Calu3 (cell line): ENCODE results near the gene NAV1. TPM values are rescaled to one million over a fixed set of nuclear protein-coding genes. Genes with fewer than 3 reads are reported as not detected.
"Not testable (repeated sequence)": the region's sequence is repeated elsewhere in the genome, so short reads cannot be mapped to it uniquely, and the experiment has no call there.

Experiments used
- BruUV-seq: library from RNA; stranded (reverse); fragments of 400-500 nt; replicated peaks from 2 replicates; lab custom pipeline; 2021; lab: Mats Ljungman, UMichigan
- CTCF ChIA-PET: fragments of 300-600 bp; sonication (Branson Sonifier 250); formaldehyde crosslinking; loops from one replicate; lab custom pipeline; 2022; ENCODE audit warnings: antibody characterized with exemption; lab: Charles Lee
- DNase-seq: peaks from one replicate; pipeline ENCODE4 v3.0.0; 2022
- H3K27ac Mint-ChIP-seq: one replicate; pipeline ENCODE4 v1.8.0; 2022; ENCODE audit warnings: mixed read lengths; ENCODE audit not compliant: unreplicated experiment
- H3K27me3 Mint-ChIP-seq: one replicate; pipeline ENCODE4 v1.8.0; 2022; ENCODE audit warnings: mixed read lengths; ENCODE audit not compliant: unreplicated experiment
- H3K36me3 Mint-ChIP-seq: one replicate; pipeline ENCODE4 v1.8.0; 2022; ENCODE audit warnings: mild to moderate bottlenecking, moderate library complexity, mixed read lengths; ENCODE audit not compliant: insufficient read depth, unreplicated experiment
- H3K4me1 Mint-ChIP-seq: one replicate; pipeline ENCODE4 v1.8.0; 2022; ENCODE audit warnings: mild to moderate bottlenecking, low read depth, mixed read lengths; ENCODE audit not compliant: unreplicated experiment
- H3K4me3 Mint-ChIP-seq: one replicate; pipeline ENCODE4 v1.8.0; 2022; ENCODE audit warnings: mild to moderate bottlenecking, low read depth, moderate library complexity, mixed read lengths; ENCODE audit not compliant: unreplicated experiment
- H3K9me3 Mint-ChIP-seq: one replicate; pipeline ENCODE4 v1.8.0; 2022; ENCODE audit warnings: low read depth, mixed read lengths; ENCODE audit not compliant: unreplicated experiment
- intact Hi-C: fragments of 100-400 bp; cut with micrococcal nuclease; formaldehyde crosslinking; loops from one replicate; pipeline ENCODE4 v1.10.0; 2022; ENCODE audit not compliant: unreplicated experiment
- total RNA-seq: library from RNA; stranded (reverse); gene quantifications from 2 replicates; pipeline ENCODE4 v1.2.3, GENCODE V29; 2022
- TF ChIP-seq, protein P1 (sequence below): fragments of 200-600 bp; IDR thresholded peaks from one replicate; pipeline ENCODE4 v1.8.0; 2022; ENCODE audit warnings: antibody characterized with exemption; ENCODE audit not compliant: unreplicated experiment

NAV1 gene
- total RNA-seq, 1 experiment from 2014 or later, result 24.8 TPM

DNA sequence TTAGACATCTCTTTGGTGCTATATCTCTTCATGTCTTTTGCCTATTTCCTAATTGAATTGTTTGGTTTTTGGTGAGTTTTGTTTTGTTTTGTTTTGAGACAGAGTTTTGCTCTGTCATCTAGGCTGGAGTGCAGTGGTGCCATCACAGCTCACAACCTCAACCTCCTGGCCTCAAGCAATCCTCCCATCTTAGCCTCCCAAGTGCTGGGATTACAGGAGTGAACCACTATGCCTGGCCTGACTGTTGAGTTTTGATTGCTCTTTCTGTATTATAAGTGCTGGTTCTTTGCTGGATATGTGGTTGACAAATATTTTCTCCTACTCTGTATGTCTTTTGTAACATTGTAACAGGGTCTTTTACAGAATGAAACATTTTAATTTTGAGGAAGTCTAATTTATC is 38.0 kb downstream of the NAV1 start:
- DNase-seq, result no peak
- TF ChIP-seq, protein P1, sequence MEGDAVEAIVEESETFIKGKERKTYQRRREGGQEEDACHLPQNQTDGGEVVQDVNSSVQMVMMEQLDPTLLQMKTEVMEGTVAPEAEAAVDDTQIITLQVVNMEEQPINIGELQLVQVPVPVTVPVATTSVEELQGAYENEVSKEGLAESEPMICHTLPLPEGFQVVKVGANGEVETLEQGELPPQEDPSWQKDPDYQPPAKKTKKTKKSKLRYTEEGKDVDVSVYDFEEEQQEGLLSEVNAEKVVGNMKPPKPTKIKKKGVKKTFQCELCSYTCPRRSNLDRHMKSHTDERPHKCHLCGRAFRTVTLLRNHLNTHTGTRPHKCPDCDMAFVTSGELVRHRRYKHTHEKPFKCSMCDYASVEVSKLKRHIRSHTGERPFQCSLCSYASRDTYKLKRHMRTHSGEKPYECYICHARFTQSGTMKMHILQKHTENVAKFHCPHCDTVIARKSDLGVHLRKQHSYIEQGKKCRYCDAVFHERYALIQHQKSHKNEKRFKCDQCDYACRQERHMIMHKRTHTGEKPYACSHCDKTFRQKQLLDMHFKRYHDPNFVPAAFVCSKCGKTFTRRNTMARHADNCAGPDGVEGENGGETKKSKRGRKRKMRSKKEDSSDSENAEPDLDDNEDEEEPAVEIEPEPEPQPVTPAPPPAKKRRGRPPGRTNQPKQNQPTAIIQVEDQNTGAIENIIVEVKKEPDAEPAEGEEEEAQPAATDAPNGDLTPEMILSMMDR, result no peak
- intact Hi-C loops, result no loop called here
- Mint-ChIP-seq H3K36me3 (no peaks in the 10 kb centered on the region), H3K27me3 (peaks cover 59% of the 10 kb centered on the region), H3K27ac (no peak overlapping the region), H3K4me3 (no peak overlapping the region), H3K9me3 (peaks cover 3% of the 10 kb centered on the region), H3K4me1 (peaks cover 1% of the 10 kb centered on the region)
- BruUV-seq, result no TSS peak
- CTCF ChIA-PET, result no interaction called here

DNA sequence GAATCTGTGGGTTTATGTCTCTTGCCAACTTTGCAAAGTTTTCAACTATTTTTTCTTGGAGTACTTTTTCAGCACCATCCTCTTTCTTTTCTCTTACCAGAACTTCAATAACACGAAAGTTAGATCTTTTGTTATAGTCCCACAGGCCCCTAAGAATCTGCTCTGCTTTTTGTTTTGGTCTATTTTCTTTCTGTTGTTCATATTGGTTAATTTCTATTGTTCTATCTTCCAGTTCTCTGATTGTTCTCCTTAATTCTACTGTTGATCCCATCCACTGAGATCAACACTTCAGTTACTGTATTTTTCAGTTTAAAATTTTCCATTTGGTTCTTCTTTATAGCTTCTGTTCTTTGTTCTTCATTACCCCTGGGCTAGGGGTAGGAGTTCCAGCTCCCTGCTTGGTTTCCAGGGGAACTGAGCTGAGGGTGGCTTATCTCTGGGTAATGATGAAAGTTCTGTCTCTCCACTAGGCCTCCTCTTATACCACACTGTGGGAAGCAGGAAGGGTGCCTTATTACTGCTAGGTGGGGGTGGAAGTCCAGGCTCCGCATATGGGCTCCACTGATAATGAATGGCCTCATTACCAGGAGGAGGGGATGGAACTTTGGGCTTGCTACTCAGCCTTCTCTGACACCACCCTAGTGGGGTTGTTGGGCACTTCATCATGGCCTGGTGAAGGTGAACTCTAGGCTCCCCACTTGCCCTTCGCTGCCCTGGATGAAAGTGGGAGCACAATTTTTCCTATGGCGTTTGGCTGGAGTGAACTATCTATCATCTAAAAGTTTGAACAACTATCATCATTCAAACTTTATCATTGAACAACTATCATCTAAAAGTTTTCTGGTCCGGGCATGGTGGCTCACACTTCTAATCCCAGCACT is 39.3 kb downstream of the NAV1 start:
- DNase-seq, result no peak
- H3K36me3 Mint-ChIP-seq, result no peaks in the 10 kb centered on the region
- TF ChIP-seq, protein P1, result no peak
- CTCF ChIA-PET, result no interaction called here
- intact Hi-C loops, result no loop called here
- H3K4me1 Mint-ChIP-seq, result peaks cover 9% of the 10 kb centered on the region
- peaks cover 72% of the 10 kb centered on the region for H3K27me3 Mint-ChIP-seq
- no TSS peak for BruUV-seq
- H3K9me3 Mint-ChIP-seq, result peaks cover 3% of the 10 kb centered on the region
- H3K4me3 Mint-ChIP-seq, result no peak overlapping the region
- H3K27ac Mint-ChIP-seq, result no peak overlapping the region

DNA sequence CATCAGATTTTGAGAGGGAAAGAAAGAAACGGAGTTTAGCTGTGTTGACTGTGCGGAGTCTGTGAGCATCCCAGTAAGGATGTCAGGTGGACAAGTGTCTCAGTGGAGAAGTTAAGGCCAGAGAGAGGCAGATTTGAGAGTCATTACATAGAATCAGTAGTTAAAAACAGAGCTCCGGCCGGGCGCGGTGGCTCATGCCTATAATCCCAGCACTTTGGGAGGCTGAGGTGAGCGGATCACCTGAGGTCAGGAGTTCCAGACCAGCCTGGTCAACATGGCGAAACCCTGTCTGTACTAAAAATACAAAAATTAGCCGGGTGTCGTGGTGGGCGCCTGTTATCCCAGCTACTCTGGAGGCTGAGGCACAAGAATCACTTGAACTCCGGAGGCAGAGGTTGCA is 42.4 kb downstream of the NAV1 start:
- H3K4me3 Mint-ChIP-seq, H3K9me3 Mint-ChIP-seq, intact Hi-C loops, H3K36me3 Mint-ChIP-seq, H3K27ac Mint-ChIP-seq, H3K4me1 Mint-ChIP-seq, BruUV-seq, DNase-seq: not testable (repeated sequence)
- CTCF ChIA-PET, result interaction anchor here (0.6 kb wide), 1 partner anchor 233 kb away, joined by 3 read pairs; no protein-coding TSS in a partner anchor
- peaks cover 73% of the 10 kb centered on the region for H3K27me3 Mint-ChIP-seq

DNA sequence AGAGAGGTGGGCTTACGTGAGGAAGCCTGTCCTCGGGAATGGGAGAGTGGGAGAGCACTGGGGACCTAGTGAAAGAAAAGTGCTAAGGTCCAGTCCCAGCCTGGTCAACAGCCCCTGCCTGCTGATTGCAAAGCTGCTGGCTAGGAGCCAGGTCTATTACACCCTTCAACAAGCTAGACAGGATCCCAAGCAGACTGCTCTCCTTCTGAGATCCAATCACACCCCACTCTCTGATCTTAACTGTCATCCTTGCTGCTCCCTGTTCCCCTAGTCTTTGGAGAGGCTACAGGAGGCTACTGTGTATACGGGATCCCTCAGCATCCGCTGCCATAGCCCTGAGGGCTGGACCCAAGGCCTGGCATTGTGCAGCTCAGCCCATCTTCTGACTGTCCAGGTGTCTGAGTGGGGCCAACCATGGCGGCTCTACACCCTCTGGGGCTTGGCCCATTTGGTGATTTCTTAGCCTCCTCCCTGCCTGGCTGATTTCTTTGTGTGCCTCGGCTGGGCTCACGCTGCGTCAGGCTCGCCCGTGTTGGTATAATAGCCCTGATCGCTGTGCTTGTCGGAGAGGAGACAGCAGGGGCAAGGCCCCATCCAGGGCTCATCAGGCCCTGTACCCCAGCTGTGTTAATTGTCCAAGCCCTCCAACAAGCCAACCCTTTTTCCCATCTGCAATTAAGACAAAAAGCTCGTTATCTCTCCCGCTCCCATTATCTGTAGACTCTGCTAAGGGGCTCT is 43.9 kb downstream of the NAV1 start:
- H3K27me3 Mint-ChIP-seq, result peaks cover 80% of the 10 kb centered on the region
- no peak for DNase-seq
- H3K9me3 Mint-ChIP-seq, result peaks cover under 1% of the 10 kb centered on the region
- intact Hi-C loops, result no loop called here
- no peaks in the 10 kb centered on the region for H3K36me3 Mint-ChIP-seq
- BruUV-seq, result no TSS peak
- H3K4me1 Mint-ChIP-seq, result peaks cover 9% of the 10 kb centered on the region
- no peak overlapping the region for H3K4me3 Mint-ChIP-seq
- CTCF ChIA-PET, result interaction anchor here (0.9 to 1.0 kb wide), 2 partner anchors 14 to 15 kb away, joined by 3 to 5 read pairs; no protein-coding TSS in a partner anchor
- H3K27ac Mint-ChIP-seq, result no peak overlapping the region
- TF ChIP-seq, protein P1, result no peak
